H1 (cell line): ENCODE results near the gene KCTD16. TPM values are rescaled to one million over a fixed set of nuclear protein-coding genes. Genes with fewer than 3 reads are reported as not detected.

Experiments used
- EGR1 ChIP-seq: IDR thresholded peaks from 2 replicates; pipeline ENCODE4 v1.6.1; 2011; ENCODE audit warnings: low read depth, low read length, borderline replicate concordance
- PHF8 ChIP-seq: fragments of 200-600 bp; sonication (generic); conservative IDR thresholded peaks from 2 replicates; pipeline ENCODE4 v1.7.1; 2012; ENCODE audit warnings: low read depth, mild to moderate bottlenecking, inconsistent platforms, low read length, moderate library complexity
- POLR2A ChIP-seq, 2 experiments: IDR thresholded peaks; 1 replicate in 1 of 2; 2 replicates in 1 of 2; pipeline ENCODE4 v1.6.1; 2011; ENCODE audit warnings: low read depth in 2 of 2, low read length in 2 of 2, mild to moderate bottlenecking in 2 of 2; ENCODE audit errors: control extremely low read depth in 1 of 2
- SIX5 ChIP-seq: IDR thresholded peaks from 2 replicates; pipeline ENCODE4 v1.6.1; 2011; ENCODE audit warnings: mild to moderate bottlenecking, low read depth, low read length
- SP1 ChIP-seq: IDR thresholded peaks from 2 replicates; pipeline ENCODE4 v1.6.1; 2011; ENCODE audit warnings: low read depth, low read length
- TEAD4 ChIP-seq: IDR thresholded peaks from 2 replicates; pipeline ENCODE4 v1.6.1; 2012; ENCODE audit warnings: low read depth, low read length, inconsistent platforms, mixed read lengths
- polyA plus RNA-seq, 7 experiments: library from polyadenylated mRNA; depleted of rRNA in 3 of 7; stranded (reverse) in 5 of 7; unstranded in 2 of 7; fragments of >200 nt in 5 of 7; fragments of 200-250 nt in 2 of 7; gene quantifications; 1 replicate in 5 of 7; 2 replicates in 1 of 7; 4 replicates in 1 of 7; pipeline versions ENCODE4 v1.2.1 to v1.2.3, GENCODE V29; 2011 to 2013; ENCODE audit warnings: missing spikeins in 2 of 7, mixed read lengths in 2 of 7
- total RNA-seq: library from RNA; stranded (reverse); fragmentation: NEBNext Ultra II Directional; extraction: Animal tissue kit (Norgen Biotek cat#: 25700); gene quantifications from 2 replicates; pipeline ENCODE4 v1.2.1, GENCODE V29; 2021

KCTD16 gene
- total and polyA plus RNA-seq, 2 of the 8 experiments (the other 6 are each of a cell fraction or from before 2014, with no cell fraction given): 0.03 to 0.24 TPM

GRCh38 chr5:144254552-144254951 lies 83.9 kb downstream of the KCTD16 start (continued):
- TF ChIP-seq EGR1 (no peak), POLR2A (IDR thresholded peaks at IDR 0.05; ENCODE audit: control extremely low read depth in 1 of 2, low read depth in 2 of 2, low read length in 2 of 2) (no peak), TEAD4 (no peak), SIX5 (no peak), SP1 (no peak), PHF8 (no peak)
